CD4-positive, alpha-beta T cell treated with Interleukin-15 for 1 hour (primary cell): Measurements from ENCODE around the gene ITGB4.

ENCODE experiments used
- DNase-seq: peaks from one replicate; pipeline ENCODE4 v3.0.0-alpha.2; 2020

The ITGB4 gene

GRCh38 chr17:75720656-75721462 is at the start of gene ITGB4:
Gene ITGB4, plus strand, starts transcription at chr17:75721459. Its CDS starts 3,245 bp downstream, at chr17:75724704.
- peak; percentile 64 for DNase-seq

DNA sequence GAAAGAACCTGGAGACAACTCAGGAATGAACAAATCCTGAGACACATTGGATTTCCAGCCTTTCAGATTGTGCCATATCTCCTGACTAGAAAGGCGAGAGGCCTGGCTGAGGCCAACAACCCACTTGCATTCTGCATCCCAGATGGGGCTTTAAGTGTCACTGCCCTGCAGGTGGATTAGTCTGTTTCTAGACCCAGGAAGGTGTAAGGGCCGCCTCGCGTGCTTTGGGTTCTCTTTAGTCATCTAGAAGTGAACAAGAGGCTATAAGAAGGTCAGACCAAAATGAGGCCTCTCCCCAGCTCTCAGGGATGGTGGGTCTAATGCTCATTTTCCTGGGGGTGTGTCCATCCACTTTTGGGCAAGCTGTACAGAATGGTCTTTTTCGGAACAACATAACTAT is 49.2 kb upstream of the ITGB4 start:
- DNase-seq, result no peak

GRCh38 chr17:75673487-75673886 is 47.8 kb upstream of the ITGB4 start:
- no peak for DNase-seq

- no peak for DNase-seq
Observed at GRCh38 chr17:75676461-75676860, 44.8 kb upstream of the ITGB4 start.

GRCh38 chr17:75679706-75680211 is 41.5 kb upstream of the ITGB4 start:
- DNase-seq, result no peak

DNA sequence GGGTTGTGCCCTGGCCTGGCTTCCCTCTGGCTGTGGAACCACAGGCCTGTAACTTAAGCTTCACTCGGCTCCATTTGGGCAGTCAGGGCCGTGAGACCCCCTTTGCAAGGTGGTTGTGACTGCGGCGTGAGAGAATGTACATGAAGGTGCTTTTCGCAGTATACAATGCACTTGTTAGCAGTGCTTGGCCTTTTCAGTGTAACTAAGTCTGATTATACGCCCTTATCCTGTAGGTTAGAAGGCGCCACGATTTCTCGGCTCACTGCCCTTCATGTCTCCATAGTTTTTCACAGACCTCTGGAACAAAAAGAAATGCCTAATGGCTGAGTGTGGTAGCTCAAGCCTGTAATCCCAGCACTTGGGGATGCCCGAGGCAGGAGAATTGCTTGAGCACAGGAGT is 40.8 kb upstream of the ITGB4 start:
- DNase-seq, result no peak

DNA sequence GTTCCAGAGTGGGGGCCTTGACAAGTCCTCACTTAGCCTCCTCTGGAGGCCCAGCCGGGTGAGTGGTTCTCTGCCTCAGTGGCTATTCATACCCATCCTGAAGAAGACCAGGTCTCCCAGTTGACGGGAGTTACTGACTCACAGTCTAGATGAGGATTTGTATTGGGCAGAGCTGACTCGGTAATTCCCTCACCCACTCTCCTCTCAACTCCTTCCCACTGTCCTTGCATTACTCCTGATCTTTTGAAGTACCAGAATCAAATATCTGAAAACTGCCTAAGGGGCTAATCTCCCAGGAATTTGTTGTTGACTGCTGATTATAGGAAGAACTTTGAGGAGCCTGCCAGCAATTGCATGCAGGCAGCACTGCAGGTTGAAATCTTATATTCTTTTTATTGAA is 40.0 kb upstream of the ITGB4 start:
- DNase-seq, result no peak

DNA sequence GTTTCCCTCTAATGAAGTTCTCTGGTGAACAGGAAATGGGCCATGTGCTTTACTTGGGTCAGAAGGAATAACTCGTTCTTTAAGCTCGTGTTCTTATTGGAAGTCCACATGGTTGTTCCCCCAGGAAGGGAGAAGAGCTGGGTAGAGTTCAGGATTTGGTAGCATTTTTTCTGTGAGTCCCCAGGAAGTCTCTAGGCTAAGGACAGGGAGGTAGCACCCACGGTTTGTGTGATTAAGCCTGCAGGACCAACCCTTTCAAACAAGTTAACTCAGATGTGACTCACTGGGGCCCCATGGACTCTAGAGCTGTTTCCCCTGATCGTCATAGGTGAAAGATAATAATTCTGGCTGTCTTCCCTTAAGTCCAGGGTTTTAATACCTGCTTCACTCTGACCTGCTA is 37.7 kb upstream of the ITGB4 start:
- no peak for DNase-seq

DNA sequence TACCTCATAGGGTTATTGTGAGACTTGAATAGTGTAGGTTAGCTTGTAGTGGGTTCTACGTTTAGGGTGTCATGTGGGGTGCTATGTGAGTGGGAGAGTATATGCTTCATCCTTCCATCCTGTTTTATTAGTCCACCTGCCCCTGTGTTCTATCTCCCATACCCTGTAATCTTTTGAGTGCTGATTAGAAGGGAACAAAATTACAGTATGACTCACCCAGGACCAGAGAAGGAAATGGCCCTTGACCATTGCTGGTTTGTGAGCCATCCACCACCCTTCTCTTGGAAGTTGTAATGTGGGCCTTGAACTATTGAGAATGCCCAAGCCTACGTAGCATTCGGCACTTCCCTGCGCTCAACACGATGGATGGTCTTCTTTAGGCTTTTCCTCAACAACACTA is 37.0 kb upstream of the ITGB4 start:
- no peak for DNase-seq

DNA sequence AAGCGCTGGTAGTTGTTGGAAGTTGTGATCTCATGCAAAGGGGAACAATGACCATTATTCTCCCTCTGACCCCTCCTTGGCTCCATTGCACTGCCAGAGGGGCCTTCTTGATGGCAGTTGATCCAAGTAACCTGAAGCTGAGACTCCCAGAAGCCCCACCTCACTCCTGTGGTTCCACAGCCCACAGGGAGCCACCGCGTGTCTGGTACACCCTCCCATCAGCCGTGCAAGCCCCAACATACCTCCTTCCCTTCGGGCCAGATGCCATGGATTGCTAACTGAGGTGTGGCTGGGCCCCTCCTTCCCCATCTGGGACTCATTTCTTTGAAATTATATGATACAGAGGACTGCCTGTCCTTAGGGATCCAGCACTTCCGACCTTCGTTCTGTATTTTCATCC is 36.3 kb upstream of the ITGB4 start:
- no peak for DNase-seq

GRCh38 chr17:75685499-75685898 is 35.8 kb upstream of the ITGB4 start:
- DNase-seq, result no peak

GRCh38 chr17:75688209-75688825 is 32.9 kb upstream of the ITGB4 start:
- no peak for DNase-seq

GRCh38 chr17:75689441-75689873 is 31.8 kb upstream of the ITGB4 start:
- DNase-seq, result peak; percentile 55

GRCh38 chr17:75691371-75691791 is 29.9 kb upstream of the ITGB4 start:
- no peak for DNase-seq

DNA sequence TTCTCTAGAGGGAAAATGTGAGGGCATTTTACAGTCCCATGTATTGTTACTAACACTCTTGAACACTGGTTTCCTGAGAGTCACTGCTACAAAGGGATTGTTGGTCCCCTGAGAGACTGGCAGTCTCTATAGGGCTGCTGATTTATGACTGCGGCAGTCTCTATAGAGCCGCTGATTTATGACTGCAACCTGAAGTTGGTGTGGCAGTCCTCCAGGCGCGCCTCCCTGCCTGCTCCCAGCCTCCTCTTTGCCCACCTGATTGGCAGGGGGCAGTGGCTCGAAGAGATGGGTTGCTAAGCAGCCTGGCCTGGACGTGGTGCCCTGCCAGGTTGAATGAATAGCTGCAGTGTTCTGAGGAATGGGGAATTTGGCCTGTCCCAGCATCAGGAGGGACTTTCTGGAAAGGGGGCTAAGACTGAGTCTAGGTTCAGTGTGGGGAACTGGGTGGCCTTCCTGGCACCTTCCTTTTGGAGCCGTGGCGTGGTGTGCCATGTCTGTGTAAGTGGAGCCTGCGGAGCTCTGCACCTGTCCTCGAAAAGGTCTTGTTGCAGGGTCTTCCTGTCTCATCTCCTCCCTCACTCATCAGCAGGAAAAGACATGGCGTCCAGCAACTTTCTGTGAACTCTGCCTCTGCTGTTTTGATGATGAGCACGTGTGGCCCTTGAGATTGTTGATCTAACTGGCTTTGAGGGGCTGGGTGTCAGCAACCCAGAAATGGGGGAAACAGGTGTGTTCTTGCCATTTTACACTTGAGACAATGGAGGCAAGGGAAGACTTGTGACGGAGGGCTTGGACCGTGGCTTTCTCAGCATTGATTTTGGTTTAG is 29.2 kb upstream of the ITGB4 start:
- DNase-seq, result no peak

DNA sequence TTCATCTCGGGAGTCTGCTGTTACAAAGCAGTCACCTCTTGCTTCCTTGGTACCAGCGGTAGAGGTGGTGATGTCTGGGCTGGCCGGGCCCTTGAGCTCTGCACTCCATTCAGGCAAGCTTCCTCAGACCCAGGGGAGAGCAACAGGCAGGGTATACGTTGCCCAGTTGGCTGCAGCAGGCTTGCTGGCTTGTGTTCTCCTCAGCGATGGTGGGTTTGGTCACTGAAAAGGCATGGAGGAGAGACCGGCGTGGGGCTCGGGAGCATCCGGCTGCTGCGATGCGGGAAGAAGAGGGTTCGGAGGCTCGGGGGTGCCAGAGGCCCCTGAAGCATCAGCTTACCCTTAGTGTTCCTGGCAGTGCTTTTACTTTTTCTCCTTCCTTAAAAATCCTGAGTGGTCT is 28.3 kb upstream of the ITGB4 start:
- DNase-seq, result no peak

GRCh38 chr17:75693500-75694481 is 27.5 kb upstream of the ITGB4 start:
- DNase-seq, result no peak

DNA sequence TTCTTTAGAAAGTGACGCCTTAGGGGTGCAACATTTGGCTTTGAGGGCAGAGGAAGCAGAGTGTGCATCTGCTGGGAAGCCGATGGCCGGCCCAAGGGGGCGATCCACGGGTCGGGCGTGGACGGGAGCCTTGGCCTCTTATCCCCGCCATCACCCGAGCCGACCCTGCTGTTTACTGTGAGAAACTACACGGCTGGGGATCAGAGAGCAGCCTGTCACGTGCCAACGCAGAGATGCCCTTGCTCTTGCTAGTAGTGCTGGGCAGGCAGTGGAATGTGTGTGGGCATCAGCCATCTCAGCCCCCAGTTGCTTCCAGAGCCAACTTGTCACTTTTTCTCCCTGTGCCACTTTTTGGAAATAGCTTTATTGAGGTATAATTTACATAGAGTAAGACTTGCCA is 26.7 kb upstream of the ITGB4 start:
- no peak for DNase-seq

- DNase-seq, result no peak
Observed at GRCh38 chr17:75695141-75695829, 26.0 kb upstream of the ITGB4 start.

GRCh38 chr17:75695830-75696271 is 25.4 kb upstream of the ITGB4 start:
- no peak for DNase-seq

DNA sequence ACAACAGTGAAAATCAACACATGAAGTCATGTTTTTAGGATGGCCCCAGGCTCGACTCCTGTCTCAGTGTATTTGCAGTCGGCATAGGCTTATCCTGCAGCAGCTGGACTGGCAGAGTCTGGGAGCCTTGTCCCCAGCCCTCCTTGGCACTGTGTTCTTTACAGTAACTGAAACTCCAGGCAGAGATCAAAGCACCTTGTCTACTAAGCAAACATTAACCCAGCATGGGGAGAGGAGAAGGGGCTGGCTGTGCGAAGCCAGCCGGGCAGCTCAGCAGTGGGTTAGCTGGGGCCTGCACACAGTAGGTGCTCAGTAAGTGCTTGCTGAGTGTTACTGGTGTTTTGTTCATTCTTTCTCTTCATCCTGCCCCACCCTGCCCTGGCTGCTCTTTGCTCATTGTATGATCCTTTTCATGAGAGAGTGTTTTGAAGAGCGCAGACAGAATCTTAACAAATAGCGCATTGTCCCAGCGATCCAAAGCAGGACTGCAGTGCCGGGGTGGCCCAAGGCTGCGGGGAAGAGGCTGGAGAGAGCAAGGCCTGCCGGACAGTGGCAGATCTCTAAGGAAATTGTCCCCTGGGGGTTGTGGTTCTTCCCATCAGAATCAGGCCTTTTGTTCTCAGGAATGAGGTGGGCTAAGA is 23.5 kb upstream of the ITGB4 start:
- DNase-seq, result no peak
